HepG2 (cell line): ENCODE data around the gene MYORG. TPM values are rescaled to one million over a fixed set of nuclear protein-coding genes. Genes with fewer than 3 reads are reported as not detected.

Experiments used
- CBX5 ChIP-seq: sonication (generic); formaldehyde crosslinking; IDR thresholded peaks from 2 replicates; pipeline ENCODE4 v1.4.0; 2020; ENCODE audit warnings: missing genetic modification reagents, borderline replicate concordance
- HNRNPH1 ChIP-seq: fragments of 200-400 bp; formaldehyde crosslinking; optimal IDR thresholded peaks from 2 replicates; pipeline ENCODE3; 2017; ENCODE audit warnings: mild to moderate bottlenecking, low read depth, low read length
- HNRNPL ChIP-seq: fragments of 200-400 bp; formaldehyde crosslinking; IDR thresholded peaks from 2 replicates; pipeline ENCODE4 v1.6.1; 2017; ENCODE audit warnings: mild to moderate bottlenecking, low read depth, low read length
- IRX3 ChIP-seq: sonication (generic); formaldehyde crosslinking; IDR thresholded peaks from 2 replicates; pipeline ENCODE4 v1.8.1; 2023; ENCODE audit warnings: mild to moderate bottlenecking, low read depth, missing genetic modification reagents, borderline replicate concordance
- MED13 ChIP-seq: sonication (generic); formaldehyde crosslinking; IDR thresholded peaks from 2 replicates; pipeline ENCODE4 v1.5.0; 2020; ENCODE audit warnings: missing genetic modification reagents
- PCBP2 ChIP-seq: fragments of 200-400 bp; formaldehyde crosslinking; optimal IDR thresholded peaks from 2 replicates; pipeline ENCODE3; 2018; ENCODE audit warnings: low read length, low read depth; ENCODE audit not compliant: poor library complexity, severe bottlenecking
- RARG ChIP-seq: sonication (generic); formaldehyde crosslinking; IDR thresholded peaks from 2 replicates; pipeline ENCODE4 v1.4.0; 2020; ENCODE audit warnings: low read depth, mild to moderate bottlenecking, missing genetic modification reagents
- TOPORS ChIP-seq: sonication (generic); formaldehyde crosslinking; IDR thresholded peaks from 2 replicates; pipeline ENCODE4 v1.8.0; 2023; ENCODE audit warnings: mild to moderate bottlenecking, missing genetic modification reagents
- TRAFD1 ChIP-seq: sonication (generic); formaldehyde crosslinking; IDR thresholded peaks from 2 replicates; pipeline ENCODE4 v1.5.1; 2020; ENCODE audit warnings: missing genetic modification reagents, mild to moderate bottlenecking, borderline replicate concordance
- YY1 ChIP-seq: IDR thresholded peaks from 2 replicates; pipeline ENCODE4 v1.6.1; 2011; ENCODE audit warnings: low read length, low read depth, moderate library complexity, mild to moderate bottlenecking; ENCODE audit not compliant: insufficient read depth, insufficient replicate concordance
- ZBTB3 ChIP-seq: sonication (generic); formaldehyde crosslinking; IDR thresholded peaks from 2 replicates; pipeline ENCODE4 v1.4.0; 2020; ENCODE audit warnings: low read depth, mild to moderate bottlenecking, moderate library complexity, missing genetic modification reagents, borderline replicate concordance
- ZBTB7A ChIP-seq: sonication (generic); formaldehyde crosslinking; IDR thresholded peaks from 2 replicates; pipeline ENCODE4 v1.8.0; 2022; ENCODE audit warnings: mild to moderate bottlenecking, missing genetic modification reagents
- ZNF232 ChIP-seq: sonication (generic); formaldehyde crosslinking; IDR thresholded peaks from 2 replicates; pipeline ENCODE4 v1.4.0; 2020; ENCODE audit warnings: missing genetic modification reagents, borderline replicate concordance
- ZNF264 ChIP-seq: sonication (generic); formaldehyde crosslinking; IDR thresholded peaks from 2 replicates; pipeline ENCODE4 v1.4.0; 2020; ENCODE audit warnings: missing genetic modification reagents
- ZNF792 ChIP-seq: IDR thresholded peaks from 2 replicates; pipeline ENCODE4 v1.6.1; 2016
- polyA plus RNA-seq, 8 experiments: library from polyadenylated mRNA; depleted of rRNA in 3 of 8; stranded (reverse) in 7 of 8; unstranded in 1 of 8; fragments of >200 nt; fragmentation: Illumina TruSeq in 4 of 8; extraction: Trizol in 4 of 8; gene quantifications; 2 replicates each; pipeline versions ENCODE4 v1.2.1 to v1.2.3, GENCODE V29; 2011 to 2016; ENCODE audit warnings: low read depth in 4 of 8, missing spikeins in 1 of 8, mixed read lengths in 1 of 8; ENCODE audit not compliant: insufficient read depth in 1 of 8
- total RNA-seq, 5 experiments: library from RNA; depleted of rRNA; stranded (reverse); fragments of >200 nt; fragmentation: Illumina TruSeq; extraction: Trizol; gene quantifications; 2 replicates each; pipeline ENCODE4 v1.2.3, GENCODE V29; 2016; ENCODE audit warnings: low read depth in 1 of 5
- TF ChIP-seq, protein P1 (sequence below): sonication (generic); formaldehyde crosslinking; IDR thresholded peaks from 2 replicates; pipeline ENCODE4 v1.4.0; 2020; ENCODE audit warnings: missing genetic modification reagents, borderline replicate concordance
- TF ChIP-seq, protein P2 (sequence below): IDR thresholded peaks from 2 replicates; pipeline ENCODE4 v1.6.1; 2016; ENCODE audit warnings: low read depth
- TF ChIP-seq, protein P3 (sequence below): IDR thresholded peaks from 2 replicates; pipeline ENCODE4 v1.6.1; 2012; ENCODE audit warnings: inconsistent platforms

The MYORG gene
- total and polyA plus RNA-seq, 2 of the 13 experiments (the other 11 are each of a cell fraction or from before 2014, with no cell fraction given) = 11.1 to 22.4 TPM

GRCh38 chr9:34328987-34329832 lies 47.5 kb downstream of the MYORG start, which contains the start of the genes KIF24 and NUDT2 (continued):
- TF ChIP-seq HNRNPL (no peak), HNRNPH1 (no peak), RARG (CRISPR knock-in tag) (no peak), ZBTB3 (CRISPR knock-in tag) (no peak), IRX3 (CRISPR knock-in tag) (no peak), TOPORS (CRISPR knock-in tag) (0 out of 2 replicates have a peak, but pooled peaks have one; percentile 15), ZNF264 (CRISPR knock-in tag) (peak; percentile 22; the same call in 1 of the 2 replicates), ZBTB7A (CRISPR knock-in tag) (no peak), CBX5 (CRISPR knock-in tag) (no peak), TRAFD1 (no peak), ZNF792 (peak; percentile 53; the same call in 1 of the 2 replicates), ZNF232 (no peak), PCBP2 (no peak), MED13 (CRISPR knock-in tag) (no peak), YY1 (peak; percentile 50)
- TF ChIP-seq, protein P1, sequence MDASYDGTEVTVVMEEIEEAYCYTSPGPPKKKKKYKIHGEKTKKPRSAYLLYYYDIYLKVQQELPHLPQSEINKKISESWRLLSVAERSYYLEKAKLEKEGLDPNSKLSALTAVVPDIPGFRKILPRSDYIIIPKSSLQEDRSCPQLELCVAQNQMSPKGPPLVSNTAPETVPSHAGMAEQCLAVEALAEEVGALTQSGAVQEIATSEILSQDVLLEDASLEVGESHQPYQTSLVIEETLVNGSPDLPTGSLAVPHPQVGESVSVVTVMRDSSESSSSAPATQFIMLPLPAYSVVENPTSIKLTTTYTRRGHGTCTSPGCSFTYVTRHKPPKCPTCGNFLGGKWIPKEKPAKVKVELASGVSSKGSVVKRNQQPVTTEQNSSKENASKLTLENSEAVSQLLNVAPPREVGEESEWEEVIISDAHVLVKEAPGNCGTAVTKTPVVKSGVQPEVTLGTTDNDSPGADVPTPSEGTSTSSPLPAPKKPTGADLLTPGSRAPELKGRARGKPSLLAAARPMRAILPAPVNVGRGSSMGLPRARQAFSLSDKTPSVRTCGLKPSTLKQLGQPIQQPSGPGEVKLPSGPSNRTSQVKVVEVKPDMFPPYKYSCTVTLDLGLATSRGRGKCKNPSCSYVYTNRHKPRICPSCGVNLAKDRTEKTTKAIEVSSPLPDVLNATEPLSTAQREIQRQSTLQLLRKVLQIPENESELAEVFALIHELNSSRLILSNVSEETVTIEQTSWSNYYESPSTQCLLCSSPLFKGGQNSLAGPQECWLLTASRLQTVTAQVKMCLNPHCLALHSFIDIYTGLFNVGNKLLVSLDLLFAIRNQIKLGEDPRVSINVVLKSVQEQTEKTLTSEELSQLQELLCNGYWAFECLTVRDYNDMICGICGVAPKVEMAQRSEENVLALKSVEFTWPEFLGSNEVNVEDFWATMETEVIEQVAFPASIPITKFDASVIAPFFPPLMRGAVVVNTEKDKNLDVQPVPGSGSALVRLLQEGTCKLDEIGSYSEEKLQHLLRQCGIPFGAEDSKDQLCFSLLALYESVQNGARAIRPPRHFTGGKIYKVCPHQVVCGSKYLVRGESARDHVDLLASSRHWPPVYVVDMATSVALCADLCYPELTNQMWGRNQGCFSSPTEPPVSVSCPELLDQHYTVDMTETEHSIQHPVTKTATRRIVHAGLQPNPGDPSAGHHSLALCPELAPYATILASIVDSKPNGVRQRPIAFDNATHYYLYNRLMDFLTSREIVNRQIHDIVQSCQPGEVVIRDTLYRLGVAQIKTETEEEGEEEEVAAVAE (CRISPR knock-in tag) = peak; percentile 44; the same call in 1 of the 2 replicates
- TF ChIP-seq, protein P2, sequence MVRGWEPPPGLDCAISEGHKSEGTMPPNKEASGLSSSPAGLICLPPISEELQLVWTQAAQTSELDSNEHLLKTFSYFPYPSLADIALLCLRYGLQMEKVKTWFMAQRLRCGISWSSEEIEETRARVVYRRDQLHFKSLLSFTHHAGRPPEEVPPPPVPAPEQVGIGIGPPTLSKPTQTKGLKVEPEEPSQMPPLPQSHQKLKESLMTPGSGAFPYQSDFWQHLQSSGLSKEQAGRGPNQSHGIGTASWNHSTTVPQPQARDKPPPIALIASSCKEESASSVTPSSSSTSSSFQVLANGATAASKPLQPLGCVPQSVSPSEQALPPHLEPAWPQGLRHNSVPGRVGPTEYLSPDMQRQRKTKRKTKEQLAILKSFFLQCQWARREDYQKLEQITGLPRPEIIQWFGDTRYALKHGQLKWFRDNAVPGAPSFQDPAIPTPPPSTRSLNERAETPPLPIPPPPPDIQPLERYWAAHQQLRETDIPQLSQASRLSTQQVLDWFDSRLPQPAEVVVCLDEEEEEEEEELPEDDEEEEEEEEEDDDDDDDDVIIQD = peak; percentile 56
- TF ChIP-seq, protein P3, sequence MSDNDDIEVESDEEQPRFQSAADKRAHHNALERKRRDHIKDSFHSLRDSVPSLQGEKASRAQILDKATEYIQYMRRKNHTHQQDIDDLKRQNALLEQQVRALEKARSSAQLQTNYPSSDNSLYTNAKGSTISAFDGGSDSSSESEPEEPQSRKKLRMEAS = peak; percentile 70
